ENCODE data around the gene GNAI3.

GNAI3 gene

GRCh38 chr1:109539676-109540075 lies 8.7 kb upstream of the GNAI3 start, which contains the start of gene GPR61:
GPR61 (plus strand) TSS chr1:109539872; CDS start chr1:109543023, 3,151 bp downstream.
- no peak within 1 kb of the TSS for H3K4me3 ChIP-seq (ENCODE audit: low read length)
- DNase-seq (ENCODE audit: low read depth, low spot score) = no peak

- no peak for DNase-seq (ENCODE audit: low read depth, low spot score)
- no peak overlapping the region for H3K4me3 ChIP-seq (ENCODE audit: low read length)
Measured at GRCh38 chr1:109541102-109541501, 7.3 kb upstream of the GNAI3 start.

GRCh38 chr1:109542657-109543056 lies 5.8 kb upstream of the GNAI3 start:
- no peak overlapping the region for H3K4me3 ChIP-seq (ENCODE audit: low read length)
- no peak for DNase-seq (ENCODE audit: low read depth, low spot score)

- no peak for DNase-seq (ENCODE audit: low read depth, low spot score)
- no peak overlapping the region for H3K4me3 ChIP-seq (ENCODE audit: low read length)
Measured at GRCh38 chr1:109543283-109543987, 5.0 kb upstream of the GNAI3 start.

- H3K4me3 ChIP-seq (ENCODE audit: low read length) = no peak overlapping the region
- no peak for DNase-seq (ENCODE audit: low read depth, low spot score)
Measured at GRCh38 chr1:109543988-109544735, 4.3 kb upstream of the GNAI3 start.

GRCh38 chr1:109546311-109547109 lies 1.9 kb upstream of the GNAI3 start:
- DNase-seq (ENCODE audit: low read depth, low spot score) = peak; percentile 88
- peak overlapping the region; percentile 94 for H3K4me3 ChIP-seq (ENCODE audit: low read length)

GRCh38 chr1:109547463-109548320 lies 723 bp upstream of the GNAI3 start:
- peak overlapping the region; percentile 94 for H3K4me3 ChIP-seq (ENCODE audit: low read length)
- DNase-seq (ENCODE audit: low read depth, low spot score) = no peak

- no peak for DNase-seq (ENCODE audit: low read depth, low spot score)
- no peak overlapping the region for H3K4me3 ChIP-seq (ENCODE audit: low read length)
Measured at GRCh38 chr1:109556563-109556962, 8.1 kb downstream of the GNAI3 start.

- no peak for DNase-seq (ENCODE audit: low read depth, low spot score)
Measured at GRCh38 chr1:109557520-109557919, 9.1 kb downstream of the GNAI3 start.

GRCh38 chr1:109559995-109560394 lies 11.6 kb downstream of the GNAI3 start:
- H3K4me3 ChIP-seq (ENCODE audit: low read length) = no peak overlapping the region
- DNase-seq (ENCODE audit: low read depth, low spot score) = no peak

More at GRCh38 chr1:109557520-109557919, 9.1 kb downstream of the GNAI3 start:
- H3K4me3 ChIP-seq (ENCODE audit: low read length) = no peak overlapping the region

GRCh38 chr1:109564194-109564878 lies 15.9 kb downstream of the GNAI3 start:
- DNase-seq (ENCODE audit: low read depth, low spot score) = no peak
- H3K4me3 ChIP-seq (ENCODE audit: low read length) = no peak overlapping the region

- DNase-seq (ENCODE audit: low read depth, low spot score) = no peak
- H3K4me3 ChIP-seq (ENCODE audit: low read length) = no peak overlapping the region
Measured at GRCh38 chr1:109565241-109565640, 16.8 kb downstream of the GNAI3 start.

GRCh38 chr1:109566982-109567381 lies 18.6 kb downstream of the GNAI3 start:
- H3K4me3 ChIP-seq (ENCODE audit: low read length) = no peak overlapping the region

GRCh38 chr1:109567877-109568672 lies 19.7 kb downstream of the GNAI3 start:
- DNase-seq (ENCODE audit: low read depth, low spot score) = no peak
- H3K4me3 ChIP-seq (ENCODE audit: low read length) = no peak overlapping the region

More at GRCh38 chr1:109566982-109567381, 18.6 kb downstream of the GNAI3 start:
- DNase-seq (ENCODE audit: low read depth, low spot score) = no peak

- H3K4me3 ChIP-seq (ENCODE audit: low read length) = no peak overlapping the region
- DNase-seq (ENCODE audit: low read depth, low spot score) = no peak
Measured at GRCh38 chr1:109569323-109569722, 20.9 kb downstream of the GNAI3 start.

GRCh38 chr1:109570414-109570813 lies 22.0 kb downstream of the GNAI3 start:
- DNase-seq (ENCODE audit: low read depth, low spot score) = no peak
- no peak overlapping the region for H3K4me3 ChIP-seq (ENCODE audit: low read length)

- no peak for DNase-seq (ENCODE audit: low read depth, low spot score)
- no peak overlapping the region for H3K4me3 ChIP-seq (ENCODE audit: low read length)
Measured at GRCh38 chr1:109573785-109574184, 25.4 kb downstream of the GNAI3 start.
